HEK293 (cell line): ENCODE data around the gene PARD6B.

Experiments
- HOXC10 ChIP-seq: sonication (generic); formaldehyde crosslinking; IDR thresholded peaks from 2 replicates; pipeline ENCODE4 v1.8.1; 2023; ENCODE audit warnings: mild to moderate bottlenecking, missing genetic modification reagents
- MZF1 ChIP-seq: fragments of 450-650 bp; formaldehyde crosslinking; IDR thresholded peaks from 2 replicates; pipeline ENCODE4 v1.5.1; 2017; ENCODE audit warnings: missing biosample characterization, missing genetic modification characterization, borderline replicate concordance
- PRDM6 ChIP-seq: fragments of 450-650 bp; formaldehyde crosslinking; IDR thresholded peaks from 2 replicates; pipeline ENCODE4 v1.5.1; 2017; ENCODE audit warnings: missing biosample characterization, missing genetic modification characterization
- REST ChIP-seq: fragments of 450-650 bp; formaldehyde crosslinking; IDR thresholded peaks from 2 replicates; pipeline ENCODE4 v1.5.1; 2016; ENCODE audit warnings: missing biosample characterization, missing genetic modification characterization
- TCF7L2 ChIP-seq: IDR thresholded peaks from 2 replicates; pipeline ENCODE4 v1.6.1; 2011; ENCODE audit warnings: low read depth, mild to moderate bottlenecking, inconsistent platforms, low read length, moderate library complexity, borderline replicate concordance
- ZBTB10 ChIP-seq: fragments of 450-650 bp; formaldehyde crosslinking; IDR thresholded peaks from 2 replicates; pipeline ENCODE4 v1.5.1; 2016; ENCODE audit warnings: missing biosample characterization, missing genetic modification characterization
- ZBTB20 ChIP-seq: fragments of 450-650 bp; formaldehyde crosslinking; IDR thresholded peaks from 2 replicates; pipeline ENCODE4 v1.5.1; 2016; ENCODE audit warnings: missing biosample characterization, missing genetic modification characterization
- ZBTB21 ChIP-seq: fragments of 450-650 bp; formaldehyde crosslinking; IDR thresholded peaks from 2 replicates; pipeline ENCODE4 v1.5.1; 2017; ENCODE audit warnings: missing biosample characterization, missing genetic modification characterization
- ZBTB48 ChIP-seq: fragments of 450-650 bp; formaldehyde crosslinking; IDR thresholded peaks from 2 replicates; pipeline ENCODE4 v1.5.1; 2016; ENCODE audit warnings: missing biosample characterization, missing genetic modification characterization
- ZFHX2 ChIP-seq: fragments of 450-650 bp; formaldehyde crosslinking; conservative IDR thresholded peaks from 2 replicates; pipeline ENCODE4 v1.5.1; 2016; ENCODE audit warnings: missing biosample characterization, missing genetic modification characterization
- ZNF148 ChIP-seq: fragments of 450-650 bp; formaldehyde crosslinking; IDR thresholded peaks from 2 replicates; pipeline ENCODE4 v1.5.0; 2017; ENCODE audit warnings: missing biosample characterization, missing genetic modification characterization, borderline replicate concordance
- ZNF211 ChIP-seq: fragments of 450-650 bp; formaldehyde crosslinking; IDR thresholded peaks from 2 replicates; pipeline ENCODE4 v1.5.1; 2016; ENCODE audit warnings: low read depth, missing biosample characterization, missing genetic modification characterization
- ZNF239 ChIP-seq: fragments of 450-650 bp; formaldehyde crosslinking; IDR thresholded peaks from 2 replicates; pipeline ENCODE4 v1.5.1; 2016; ENCODE audit warnings: missing biosample characterization, missing genetic modification characterization
- ZNF292 ChIP-seq: fragments of 450-650 bp; formaldehyde crosslinking; IDR thresholded peaks from 2 replicates; pipeline ENCODE4 v1.5.1; 2016; ENCODE audit warnings: low read depth, missing biosample characterization, missing genetic modification characterization, borderline replicate concordance
- ZNF311 ChIP-seq: fragments of 450-650 bp; formaldehyde crosslinking; IDR thresholded peaks from 2 replicates; pipeline ENCODE4 v1.5.1; 2017; ENCODE audit warnings: missing biosample characterization, missing genetic modification characterization, borderline replicate concordance
- ZNF366 ChIP-seq: fragments of 450-650 bp; formaldehyde crosslinking; conservative IDR thresholded peaks from 2 replicates; pipeline ENCODE4 v1.5.1; 2016; ENCODE audit warnings: missing biosample characterization, missing genetic modification characterization
- ZNF501 ChIP-seq: fragments of 450-650 bp; formaldehyde crosslinking; IDR thresholded peaks from 2 replicates; pipeline ENCODE4 v1.5.1; 2016; ENCODE audit warnings: missing biosample characterization, missing genetic modification characterization
- ZNF560 ChIP-seq: fragments of 450-650 bp; formaldehyde crosslinking; IDR thresholded peaks from 2 replicates; pipeline ENCODE4 v1.5.1; 2017; ENCODE audit warnings: missing biosample characterization, missing genetic modification characterization, borderline replicate concordance
- ZNF610 ChIP-seq: fragments of 450-650 bp; formaldehyde crosslinking; IDR thresholded peaks from 2 replicates; pipeline ENCODE4 v1.5.1; 2016; ENCODE audit warnings: missing biosample characterization, missing genetic modification characterization, borderline replicate concordance
- ZNF621 ChIP-seq: fragments of 450-650 bp; formaldehyde crosslinking; IDR thresholded peaks from 2 replicates; pipeline ENCODE4 v1.5.1; 2017; ENCODE audit warnings: missing biosample characterization, missing genetic modification characterization
- ZNF704 ChIP-seq: fragments of 450-650 bp; formaldehyde crosslinking; IDR thresholded peaks from 2 replicates; pipeline ENCODE4 v1.5.1; 2016; ENCODE audit warnings: missing biosample characterization, missing genetic modification characterization
- ZNF768 ChIP-seq: fragments of 450-650 bp; formaldehyde crosslinking; IDR thresholded peaks from 2 replicates; pipeline ENCODE4 v1.5.1; 2018; ENCODE audit warnings: missing biosample characterization, mild to moderate bottlenecking, missing genetic modification characterization

Gene PARD6B

GRCh38 chr20:50731055-50731929 lies at the start of gene PARD6B (continued):
- TF ChIP-seq ZNF610 (tag by site-specific recombination): no peak
- no peak for TF ChIP-seq ZNF239 (tag by site-specific recombination)
- no peak for TF ChIP-seq ZNF311 (tag by site-specific recombination)
- TF ChIP-seq MZF1: peak; percentile 85
- no peak for TF ChIP-seq REST (tag by site-specific recombination)
- TF ChIP-seq PRDM6 (tag by site-specific recombination): no peak
- no peak for TF ChIP-seq ZNF211 (tag by site-specific recombination)
- peak; percentile 99 for TF ChIP-seq ZFHX2 (tag by site-specific recombination)
- no peak for TF ChIP-seq ZNF292
- no peak for TF ChIP-seq ZBTB21 (tag by site-specific recombination)
- no peak; the same call in 1 of the 2 replicates for TF ChIP-seq ZNF148
- TF ChIP-seq ZNF501: no peak
- TF ChIP-seq ZBTB20 (tag by site-specific recombination): peak; percentile 55; the same call in 1 of the 2 replicates
- TF ChIP-seq ZBTB48 (tag by site-specific recombination): peak; percentile 43; the same call in 1 of the 2 replicates
- TF ChIP-seq ZNF366 (tag by site-specific recombination): no peak
- no peak for TF ChIP-seq ZNF621 (tag by site-specific recombination)
- TF ChIP-seq ZNF704 (tag by site-specific recombination): no peak
- TF ChIP-seq ZNF768: no peak
- no peak for TF ChIP-seq TCF7L2
- TF ChIP-seq ZBTB10 (tag by site-specific recombination): no peak
- no peak for TF ChIP-seq HOXC10 (CRISPR knock-in tag)
- TF ChIP-seq ZNF560 (tag by site-specific recombination): no peak
